NCI-H2196 treated with DMSO at 0.1 percent for 48 hours (cell line): ENCODE measurements around the gene FAR2.
"Not testable (repeated sequence)": the region's sequence is repeated elsewhere in the genome, so short reads cannot be mapped to it uniquely, and the experiment has no call there.

Experiments used
- DNase-seq: peaks from one replicate; lab custom pipeline; 2025; ENCODE audit not compliant: unreplicated experiment; lab: John Stamatoyannopoulos, UW

The FAR2 gene

GRCh38 chr12:29152981-29153630, 4.0 kb downstream of the FAR2 start:
- DNase-seq = no peak

GRCh38 chr12:29155079-29155478, 6.0 kb downstream of the FAR2 start:
- DNase-seq = no peak

- DNase-seq = no peak
These were observed 8.4 kb downstream of the FAR2 start for GRCh38 chr12:29157486-29157946.

GRCh38 chr12:29158115-29158763, 9.2 kb downstream of the FAR2 start:
- DNase-seq = no peak

GRCh38 chr12:29159661-29160060, 10.6 kb downstream of the FAR2 start:
- no peak for DNase-seq

GRCh38 chr12:29160230-29160629, 11.2 kb downstream of the FAR2 start:
- no peak for DNase-seq

GRCh38 chr12:29163146-29163545, 14.1 kb downstream of the FAR2 start:
- no peak for DNase-seq

GRCh38 chr12:29164477-29165393, 15.7 kb downstream of the FAR2 start:
- DNase-seq = no peak

- DNase-seq = no peak
These were observed 18.4 kb downstream of the FAR2 start for GRCh38 chr12:29167445-29167844.

GRCh38 chr12:29167988-29168387, 18.9 kb downstream of the FAR2 start:
- DNase-seq = no peak

GRCh38 chr12:29169978-29170377, 20.9 kb downstream of the FAR2 start:
- not testable (repeated sequence) for DNase-seq

GRCh38 chr12:29170478-29171084, 21.5 kb downstream of the FAR2 start:
- DNase-seq = not testable (repeated sequence)

- DNase-seq = no peak
These were observed 22.6 kb downstream of the FAR2 start for GRCh38 chr12:29171421-29172258.

GRCh38 chr12:29176941-29177340, 27.9 kb downstream of the FAR2 start:
- DNase-seq = no peak

- DNase-seq = not testable (repeated sequence)
These were observed 33.2 kb downstream of the FAR2 start for GRCh38 chr12:29182247-29182646.

- no peak for DNase-seq
These were observed 38.7 kb downstream of the FAR2 start for GRCh38 chr12:29187756-29188155.

- DNase-seq = no peak
These were observed 42.3 kb downstream of the FAR2 start for GRCh38 chr12:29191267-29191850.

GRCh38 chr12:29198901-29199300, 49.8 kb downstream of the FAR2 start:
- no peak for DNase-seq

GRCh38 chr12:29200586-29200985, 51.5 kb downstream of the FAR2 start:
- DNase-seq = no peak

GRCh38 chr12:29201296-29201695, 52.2 kb downstream of the FAR2 start:
- DNase-seq = no peak
